K562 (cell line): ENCODE results near the gene MYO1E.

Experiments
- EZH2 ChIP-seq: IDR thresholded peaks from 2 replicates; pipeline ENCODE4 v1.6.1; 2012; ENCODE audit warnings: low read depth, mild to moderate bottlenecking, inconsistent platforms, low read length, borderline replicate concordance
- FOXA3 ChIP-seq, 2 experiments: fragments of 450-650 bp in 1 of 2; sonication (generic) in 1 of 2; formaldehyde crosslinking; IDR thresholded peaks in 1 of 2; conservative IDR thresholded peaks in 1 of 2; 2 replicates each; pipeline versions ENCODE4 v1.4.0 to v1.8.0; 2020 to 2022; ENCODE audit warnings: mild to moderate bottlenecking in 2 of 2, missing genetic modification reagents in 1 of 2
- FOXK1 ChIP-seq: sonication (generic); formaldehyde crosslinking; IDR thresholded peaks from 2 replicates; pipeline ENCODE4 v1.8.0; 2022; ENCODE audit warnings: missing genetic modification reagents, mild to moderate bottlenecking, borderline replicate concordance
- ZBTB17 ChIP-seq: fragments of 450-650 bp; formaldehyde crosslinking; IDR thresholded peaks from 2 replicates; pipeline ENCODE4 v1.4.0; 2020; ENCODE audit warnings: mild to moderate bottlenecking
- ZNF121 ChIP-seq: sonication (generic); formaldehyde crosslinking; conservative IDR thresholded peaks from 2 replicates; pipeline ENCODE4 v1.8.0; 2022; ENCODE audit warnings: missing genetic modification reagents
- TF ChIP-seq, protein P1 (sequence below): fragments of 250-450 bp; sonication (Bioruptor Pico); IDR thresholded peaks from 2 replicates; pipeline ENCODE4 v1.8.0; 2021; ENCODE audit warnings: moderate library complexity, mild to moderate bottlenecking, inconsistent platforms

DNA sequence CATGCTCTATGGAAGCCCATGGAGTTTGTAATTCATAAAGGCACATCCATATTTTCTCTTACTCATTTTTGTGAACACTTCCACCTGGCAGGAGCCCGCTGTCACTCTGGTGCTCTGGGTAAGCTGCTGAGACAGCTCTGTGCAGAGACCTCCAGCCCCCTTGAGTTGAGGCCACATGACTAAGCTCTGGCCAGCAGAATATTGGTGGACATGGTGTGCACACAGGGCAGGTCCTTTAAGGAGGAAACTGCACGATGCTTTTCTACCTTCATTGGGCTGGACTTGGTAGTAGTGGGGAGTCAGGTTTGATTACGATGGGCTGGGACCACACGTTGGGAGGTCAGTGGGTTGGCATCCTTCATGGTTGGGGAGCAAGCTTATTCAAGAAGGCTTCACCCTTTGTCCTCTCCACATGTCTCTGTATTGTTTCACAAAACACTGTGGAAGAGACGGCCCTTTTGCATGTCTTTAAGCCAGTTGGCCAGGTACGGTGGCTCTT is 238.7 kb downstream of the MYO1E start:
- TF ChIP-seq ZBTB17 (CRISPR knock-in tag) (no peak), FOXK1 (CRISPR knock-in tag) (no peak), EZH2 (no peak), FOXA3 (CRISPR knock-in tag; conservative IDR thresholded peaks at IDR 0.05 in 1 of 2, IDR thresholded peaks at IDR 0.05 in 1 of 2) (no peak), ZNF121 (CRISPR knock-in tag) (no peak)
- TF ChIP-seq, protein P1, sequence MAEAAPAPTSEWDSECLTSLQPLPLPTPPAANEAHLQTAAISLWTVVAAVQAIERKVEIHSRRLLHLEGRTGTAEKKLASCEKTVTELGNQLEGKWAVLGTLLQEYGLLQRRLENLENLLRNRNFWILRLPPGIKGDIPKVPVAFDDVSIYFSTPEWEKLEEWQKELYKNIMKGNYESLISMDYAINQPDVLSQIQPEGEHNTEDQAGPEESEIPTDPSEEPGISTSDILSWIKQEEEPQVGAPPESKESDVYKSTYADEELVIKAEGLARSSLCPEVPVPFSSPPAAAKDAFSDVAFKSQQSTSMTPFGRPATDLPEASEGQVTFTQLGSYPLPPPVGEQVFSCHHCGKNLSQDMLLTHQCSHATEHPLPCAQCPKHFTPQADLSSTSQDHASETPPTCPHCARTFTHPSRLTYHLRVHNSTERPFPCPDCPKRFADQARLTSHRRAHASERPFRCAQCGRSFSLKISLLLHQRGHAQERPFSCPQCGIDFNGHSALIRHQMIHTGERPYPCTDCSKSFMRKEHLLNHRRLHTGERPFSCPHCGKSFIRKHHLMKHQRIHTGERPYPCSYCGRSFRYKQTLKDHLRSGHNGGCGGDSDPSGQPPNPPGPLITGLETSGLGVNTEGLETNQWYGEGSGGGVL, result no peak
